Dermis microvascular lymphatic vessel endothelial cell (primary cell): ENCODE data around the gene RRP9. TPM values are rescaled to one million over a fixed set of nuclear protein-coding genes. Genes with fewer than 3 reads are reported as not detected.

Experiments
- DNase-seq, 2 donors: peaks; one replicate each; pipeline versions ENCODE4 v3.0.0 to v3.0.0-alpha.2; 2010; ENCODE audit warnings: low read depth in 2 of 2
- total RNA-seq: library from RNA; depleted of rRNA; stranded (reverse); fragments of >200 nt; gene quantifications from 2 replicates; pipeline ENCODE4 v1.2.1, GENCODE V29; 2014

The RRP9 gene
- total RNA-seq, 1 donor from 2014 or later: 16.9 TPM

GRCh38 chr3:51971350-51971749 is 29.6 kb upstream of the RRP9 start:
- DNase-seq: no peak

DNA sequence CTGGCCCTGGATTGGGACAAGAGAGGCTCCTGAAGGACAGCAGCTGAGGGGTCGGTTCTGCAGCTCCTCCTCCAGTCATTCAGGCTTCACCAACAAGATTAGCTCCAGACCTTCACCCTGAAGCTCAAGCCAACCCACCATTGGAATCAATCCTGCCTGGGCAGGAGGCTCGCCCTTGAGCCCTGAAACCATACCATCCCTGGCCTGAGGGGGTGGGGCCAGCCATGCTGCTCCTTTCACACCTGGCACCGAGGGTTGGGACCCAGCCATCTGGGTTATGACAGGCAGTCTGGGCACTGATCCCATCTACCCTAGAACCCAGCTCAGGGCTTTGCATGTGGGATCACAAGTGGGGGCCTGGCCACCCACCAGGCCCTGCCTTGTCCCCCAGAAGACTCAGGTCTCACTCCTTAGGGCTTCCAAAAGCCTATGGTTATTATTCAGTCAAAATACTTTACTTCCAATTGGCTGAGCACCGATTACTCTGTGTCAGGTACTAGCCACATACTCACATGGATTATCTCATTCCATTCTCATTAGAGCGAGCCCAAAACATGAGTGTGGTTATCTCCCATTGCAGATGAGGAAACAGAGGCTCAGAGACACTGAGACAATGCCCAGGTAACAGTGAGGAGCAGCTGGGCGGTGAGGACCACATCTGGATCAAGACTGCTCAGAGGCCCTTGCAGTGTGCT is 29.0 kb upstream of the RRP9 start:
- no peak for DNase-seq

DNA sequence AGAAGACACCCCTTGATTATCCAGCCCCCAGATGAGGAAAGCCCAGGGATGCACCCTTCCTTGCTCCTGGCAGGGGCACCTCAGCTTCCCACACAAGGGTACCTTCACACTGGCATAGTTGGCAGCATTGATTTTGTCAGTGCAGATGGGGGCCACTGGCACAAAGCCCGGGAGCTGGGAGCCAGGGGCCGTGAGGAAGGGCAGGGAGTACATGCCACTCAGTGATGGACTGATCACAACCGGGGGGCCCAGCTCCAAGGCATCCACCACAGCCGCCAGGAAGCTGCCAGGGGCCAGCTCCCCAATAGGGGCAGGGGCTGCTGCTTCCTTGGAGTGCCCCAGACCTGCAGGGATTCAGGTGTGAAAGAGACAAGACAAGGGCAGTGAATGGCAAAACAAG is 28.1 kb upstream of the RRP9 start:
- no peak for DNase-seq

DNA sequence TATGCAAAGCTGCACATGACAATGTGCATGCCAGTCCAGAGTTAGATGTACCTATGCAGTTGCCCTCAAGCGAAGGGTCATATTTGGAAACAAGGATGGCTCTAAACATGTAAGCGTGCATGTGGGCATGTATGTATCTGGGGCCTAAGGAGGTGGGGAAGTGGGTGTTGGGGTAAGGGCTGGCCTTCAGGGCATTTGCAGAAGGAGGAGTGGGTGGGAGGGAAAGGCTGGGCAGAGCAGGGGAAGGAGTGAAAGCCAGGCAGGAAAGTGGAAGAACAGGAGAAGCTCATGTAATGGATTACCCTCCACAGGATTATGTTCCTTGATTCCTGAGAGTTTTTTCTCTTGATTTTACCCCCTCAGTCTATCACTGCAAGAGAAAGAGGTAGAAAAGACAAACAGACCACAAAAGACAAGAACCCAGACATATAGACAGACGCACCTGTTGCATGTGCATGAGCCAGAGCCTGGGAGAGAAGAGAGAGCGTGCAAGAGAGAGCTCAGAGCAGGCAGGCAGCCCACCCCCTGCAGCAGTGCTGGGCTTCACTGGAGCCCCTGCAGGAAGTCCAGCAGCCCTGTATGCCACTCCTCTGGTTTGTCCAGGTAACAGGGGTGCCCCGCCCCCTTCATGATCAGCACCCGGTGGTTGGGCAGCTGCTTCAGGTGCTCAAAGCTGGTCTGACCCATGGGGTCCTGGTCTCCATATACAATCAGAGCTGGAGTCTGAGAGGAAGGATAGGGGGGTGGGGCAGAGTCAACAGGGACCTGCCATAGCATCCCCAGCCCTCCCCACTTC is 27.4 kb upstream of the RRP9 start:
- DNase-seq: no peak

GRCh38 chr3:51968170-51968775 is 26.6 kb upstream of the RRP9 start:
- DNase-seq: peak in 1 of 2 donors; percentile 25

- peak in 1 of 2 donors; percentile 65 for DNase-seq
These were observed 25.9 kb upstream of the RRP9 start, which contains the start of gene PCBP4 for GRCh38 chr3:51967384-51968169. TSS of gene PCBP4 (minus strand) at chr3:51967454. CDS start at chr3:51961240, 6,214 bp downstream.

- peak in 1 of 2 donors; percentile 12 for DNase-seq
These were observed 25.2 kb upstream of the RRP9 start for GRCh38 chr3:51966922-51967383.

DNA sequence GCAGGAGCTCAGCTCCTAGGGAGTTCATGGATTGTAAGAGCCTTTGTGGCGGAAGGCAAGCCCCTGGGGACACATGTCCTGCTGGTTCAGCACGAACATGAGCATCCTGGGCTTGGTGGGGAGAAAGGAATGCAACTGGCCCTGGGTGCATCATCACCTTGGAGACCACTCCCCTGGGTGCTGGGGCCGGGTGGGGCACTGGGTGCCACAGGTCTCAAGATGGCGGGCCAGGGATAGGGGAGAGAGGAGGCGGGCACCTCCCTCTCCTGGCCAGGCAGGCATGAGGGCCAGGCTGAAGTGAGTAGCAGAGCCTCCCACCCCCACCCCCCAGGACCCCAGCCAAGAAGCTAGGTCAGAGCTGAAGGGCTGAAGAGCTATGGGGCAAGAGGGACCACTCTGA is 24.8 kb upstream of the RRP9 start:
- no peak for DNase-seq

GRCh38 chr3:51966016-51966415 is 24.3 kb upstream of the RRP9 start:
- DNase-seq: no peak

GRCh38 chr3:51964521-51964920 is 22.8 kb upstream of the RRP9 start:
- no peak for DNase-seq

DNA sequence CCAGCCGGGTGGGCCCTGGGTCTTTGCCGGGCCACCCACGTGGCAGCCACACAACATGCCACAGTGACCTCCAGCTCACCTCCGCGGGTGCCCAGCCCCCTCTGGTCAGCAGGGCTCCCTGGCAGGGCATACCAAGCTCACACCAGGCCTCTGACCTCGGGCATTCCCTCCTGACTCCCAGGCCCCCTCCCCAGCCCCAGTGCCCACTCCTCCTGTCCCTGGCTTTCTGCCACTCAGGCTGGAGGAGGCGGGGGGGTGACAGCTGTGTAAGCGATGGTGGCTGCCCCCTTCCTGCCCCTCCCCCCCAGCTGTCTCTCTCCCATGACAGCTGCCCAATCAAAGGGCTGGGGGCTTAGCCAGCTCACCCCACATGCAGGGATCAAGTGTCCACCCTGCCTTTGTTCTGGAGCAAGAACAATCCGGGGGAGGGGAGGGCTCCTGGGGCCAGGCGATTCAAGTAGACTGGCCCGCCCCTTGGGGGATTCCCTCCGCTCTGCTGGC is 22.3 kb upstream of the RRP9 start:
- no peak for DNase-seq

GRCh38 chr3:51962854-51963530 is 21.3 kb upstream of the RRP9 start:
- DNase-seq: no peak

DNA sequence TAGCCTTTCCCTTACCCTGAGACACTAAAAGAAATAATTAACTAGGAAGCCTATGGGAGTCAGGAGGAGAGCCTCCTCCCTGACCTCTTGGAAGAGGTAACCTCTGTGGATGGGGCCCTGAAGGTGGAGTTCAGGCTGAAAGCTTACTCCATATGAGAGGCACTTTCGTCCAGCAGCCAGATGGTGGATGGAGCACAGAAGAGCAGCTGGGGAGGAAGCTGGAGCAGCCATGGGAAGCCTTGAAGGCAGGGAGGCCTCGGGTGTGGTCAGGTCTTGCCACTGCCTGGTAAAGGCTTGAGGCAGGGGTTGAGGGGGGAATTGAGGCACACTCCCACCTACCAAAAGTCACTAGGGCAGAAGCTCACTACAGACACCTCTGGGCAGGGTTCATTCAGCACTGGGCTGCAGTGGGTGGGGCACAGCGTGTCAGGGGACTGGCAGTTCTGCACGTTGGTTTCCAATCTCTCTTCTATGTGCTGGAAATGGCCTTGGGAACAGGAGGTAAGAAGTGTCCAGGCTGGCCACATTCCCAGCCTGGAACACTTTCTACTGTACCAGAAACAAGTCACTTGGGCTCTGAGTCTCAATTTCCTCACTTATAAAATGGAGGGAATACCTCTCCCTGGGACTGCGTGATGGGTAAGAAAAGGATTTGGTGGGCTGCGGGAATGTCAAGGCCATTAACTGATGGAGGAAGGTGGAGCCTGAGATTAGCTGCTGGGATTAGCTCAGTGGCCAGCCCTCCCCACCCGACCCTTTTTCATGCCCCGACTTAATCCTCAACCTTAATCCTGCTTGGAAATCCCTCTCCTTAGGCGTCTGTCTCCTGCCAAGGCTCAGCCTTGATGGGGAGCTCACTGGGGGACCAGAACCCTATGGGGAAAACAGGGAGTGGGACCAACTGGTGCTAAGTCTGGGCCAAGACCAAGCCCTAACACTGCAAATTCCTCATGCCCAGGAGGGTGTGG is 20.2 kb upstream of the RRP9 start:
- DNase-seq: no peak

DNA sequence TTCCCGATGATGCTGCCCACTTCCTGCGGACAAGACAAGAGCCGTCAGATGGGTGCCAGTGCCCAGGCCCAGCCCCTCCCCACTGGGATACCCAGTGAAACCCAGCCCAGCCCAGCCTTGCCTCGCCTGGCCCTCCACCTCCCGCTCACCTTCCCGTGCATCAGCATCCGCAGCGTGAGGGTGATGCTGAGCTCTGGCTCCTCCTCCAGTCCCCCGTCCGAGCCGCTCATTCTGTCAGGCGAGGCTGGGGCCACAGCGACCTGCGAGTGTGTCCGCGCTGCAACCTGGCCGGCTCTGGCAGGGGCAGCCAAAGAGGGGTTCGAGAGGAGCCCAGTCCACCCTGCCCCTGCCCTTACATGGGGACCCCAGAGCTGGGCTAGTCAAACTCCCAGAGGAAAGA is 19.3 kb upstream of the RRP9 start:
- DNase-seq: no peak

DNA sequence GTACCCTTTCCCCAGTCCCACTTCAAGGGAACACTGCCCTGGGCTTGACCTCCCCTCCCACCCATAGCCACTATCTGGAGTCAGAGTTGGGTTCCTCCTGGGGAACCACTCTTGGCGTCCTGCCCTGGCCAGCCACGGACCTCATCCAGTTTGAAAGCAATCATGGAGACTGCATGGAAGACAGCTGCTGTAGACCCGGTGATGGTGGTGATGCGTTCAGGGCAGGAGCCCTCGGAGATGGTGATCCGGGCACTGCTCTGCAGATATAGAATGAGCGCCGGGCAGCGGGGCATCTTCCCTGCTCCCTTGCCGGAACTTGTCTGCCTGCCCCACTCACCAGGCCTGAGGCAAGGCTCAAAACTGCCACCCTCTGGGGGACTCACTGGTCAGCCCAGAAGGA is 18.7 kb upstream of the RRP9 start:
- no peak for DNase-seq

DNA sequence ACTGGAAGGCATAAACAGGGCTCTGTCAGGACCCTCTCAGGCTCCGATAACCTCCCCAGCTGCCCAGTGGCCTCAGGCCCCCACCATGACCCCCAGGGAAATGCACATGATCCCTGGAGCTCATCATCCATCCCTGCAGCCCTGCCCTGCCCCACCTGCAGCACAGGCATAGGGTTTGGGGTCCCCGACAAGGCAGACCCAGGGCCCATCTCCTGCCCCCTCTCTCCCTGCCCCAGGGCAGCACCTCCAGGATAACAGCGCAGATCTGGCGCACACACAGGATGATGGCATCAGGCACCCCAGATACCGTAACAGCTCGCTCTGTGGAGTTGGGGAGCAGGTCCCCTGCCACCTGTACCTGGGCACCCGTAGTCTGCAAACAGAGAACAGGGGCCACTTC is 17.9 kb upstream of the RRP9 start:
- DNase-seq: no peak

DNA sequence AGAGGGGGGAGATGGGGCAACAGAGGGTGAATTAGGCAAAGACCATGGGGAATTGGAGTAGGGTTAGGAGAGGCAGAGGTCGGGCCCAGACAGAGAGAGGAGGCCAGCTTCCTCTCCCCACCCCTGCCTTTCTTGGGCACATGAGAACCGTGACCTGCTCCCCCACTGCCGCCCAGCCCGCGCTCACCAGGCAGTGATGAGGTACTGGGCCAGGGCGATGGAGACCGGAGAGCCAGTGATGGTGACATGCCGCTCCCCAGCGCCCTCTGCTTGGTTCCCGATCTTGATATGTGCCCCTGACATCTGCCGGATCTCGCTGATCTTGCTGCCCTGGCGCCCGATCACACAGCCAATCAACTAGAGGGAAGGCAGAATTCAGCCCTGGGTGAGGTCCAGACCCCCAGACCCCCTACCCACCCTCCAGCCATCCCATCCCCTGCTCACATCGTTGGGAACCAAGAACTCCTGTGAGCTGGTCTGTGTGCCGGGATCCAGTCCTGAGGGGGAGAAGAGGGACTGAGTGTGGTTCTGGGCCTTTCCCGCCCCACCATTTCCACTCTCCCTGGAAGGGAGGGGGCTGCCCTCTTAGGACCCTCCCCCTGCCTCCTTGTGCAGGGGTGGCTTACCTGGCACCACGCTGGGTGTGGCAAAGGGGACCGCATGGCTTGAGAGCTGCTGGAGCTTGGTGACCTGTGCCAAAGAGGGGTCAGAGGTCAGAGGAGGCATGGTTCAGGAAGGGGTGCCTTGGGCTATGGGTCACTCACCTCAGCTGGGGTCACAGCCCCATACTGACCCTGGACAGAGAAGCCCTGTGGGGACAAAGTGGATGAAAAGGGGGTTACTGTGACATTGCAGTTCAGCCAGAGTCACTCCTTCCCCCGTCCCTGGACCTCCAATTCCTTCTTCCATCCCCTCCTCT is 17.2 kb upstream of the RRP9 start:
- DNase-seq: no peak

- no peak for DNase-seq
These were observed 16.0 kb upstream of the RRP9 start for GRCh38 chr3:51957520-51958205.
